ENCODE data around the gene ARHGAP42. TPM values are rescaled to one million over a fixed set of nuclear protein-coding genes. Genes with fewer than 3 reads are reported as not detected.

ARHGAP42 gene
- total and polyA plus RNA-seq, 10 of the 15 experiments (the other 5 are each of a cell fraction or from before 2014, with no cell fraction given) = 1.8 to 6.3 (median 3.2) TPM

DNA sequence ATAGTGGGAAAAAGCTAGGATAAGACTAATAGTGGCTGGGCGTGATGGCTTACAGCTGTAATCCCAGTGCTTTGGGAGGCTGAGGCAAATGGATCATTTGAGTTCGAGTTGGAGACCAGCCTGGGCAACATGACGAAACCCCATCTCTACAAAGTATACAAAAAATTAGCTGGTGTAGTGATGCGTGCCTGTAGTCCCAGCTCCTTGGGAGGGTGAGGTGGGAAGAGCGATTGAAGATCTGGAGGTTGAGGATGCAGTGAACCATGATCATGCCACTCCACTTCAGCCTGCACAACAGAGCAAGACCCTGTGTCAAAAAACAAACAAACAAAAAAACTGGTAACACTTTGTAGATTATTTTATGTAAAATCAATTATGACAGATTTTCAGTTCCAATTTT is 8.8 kb downstream of the ARHGAP42 start:
- H2AFZ ChIP-seq (ENCODE audit: control insufficient read depth, low read depth, low read length) = no peak overlapping the region
- ChIA-PET CTCF (interaction anchor here (1.3 kb wide), 1 partner anchor 14 kb away, joined by 3 read pairs; no protein-coding TSS in a partner anchor), POLR2A (interaction anchor here (0.8 kb wide), 1 partner anchor 14 kb away, joined by 3 read pairs; no protein-coding TSS in a partner anchor), SMC1A (ENCODE audit: uncharacterized antibody, unreplicated experiment) (interaction anchor here (1.2 to 1.3 kb wide), 2 partner anchors 13 to 15 kb away, joined by 3 read pairs; no protein-coding TSS in a partner anchor), RAD21 (ENCODE audit: unreplicated experiment) (interaction anchor here (1.0 kb wide), 1 partner anchor 13 kb away, joined by 3 read pairs; no protein-coding TSS in a partner anchor)
- no peak overlapping the region for H3K27ac ChIP-seq (ENCODE audit: control insufficient read depth, insufficient read depth)
- no peaks in the 10 kb centered on the region for H4K20me1 ChIP-seq (ENCODE audit: control insufficient read depth, insufficient read depth)
- ATAC-seq = no peak
- TF ChIP-seq NRF1 (conservative IDR thresholded peaks at IDR 0.05; ENCODE audit: low read depth, low read length) (no peak), ZNF207 (IDR thresholded peaks at IDR 0.05; ENCODE audit: borderline replicate concordance) (no peak), TCF7 (IDR thresholded peaks at IDR 0.05; ENCODE audit: borderline replicate concordance) (no peak), CREB1 (IDR thresholded peaks at IDR 0.05; ENCODE audit: low read depth) (no peak)
- no peaks in the 10 kb centered on the region for H3K36me3 ChIP-seq (ENCODE audit: control insufficient read depth in 2 of 2, insufficient read depth in 2 of 2, low read length in 1 of 2)
- intact Hi-C loops (cut with micrococcal nuclease; ENCODE audit: unreplicated experiment) (no loop called here), in situ Hi-C loops (cut with MboI) (no loop called here)
- FAIRE-seq = no peak
- no peaks in the 10 kb centered on the region for H3K27me3 ChIP-seq (replicated peaks in 1 of 2; ENCODE audit: control insufficient read depth in 2 of 2, insufficient read depth in 2 of 2, low read length in 1 of 2)
- no peak overlapping the region for H3K4me3 ChIP-seq
- no peak overlapping the region for H3K4me2 ChIP-seq (ENCODE audit: control insufficient read depth, insufficient read depth)
- H3K9ac ChIP-seq (ENCODE audit: control insufficient read depth, insufficient read depth, low read length) = no peak overlapping the region
- BruUV-seq (replicated peaks) = no TSS peak
- H3K9me3 ChIP-seq (replicated peaks; ENCODE audit: control insufficient read depth, insufficient read depth, low read length) = no peaks in the 10 kb centered on the region
- 79% methylated on average over 5 of the region's 5 CpGs for WGBS (ENCODE audit: insufficient coverage, insufficient replicate concordance, low lambda C conversion rate, missing lambda C conversion rate)
- no peaks in the 10 kb centered on the region for H3K79me2 ChIP-seq (ENCODE audit: control insufficient read depth, insufficient read depth, low read length)
- H3K4me1 ChIP-seq (ENCODE audit: control insufficient read depth, insufficient read depth, low read length) = no peaks in the 10 kb centered on the region
- no peak for DNase-seq (ENCODE audit: low read depth, low spot score)

DNA sequence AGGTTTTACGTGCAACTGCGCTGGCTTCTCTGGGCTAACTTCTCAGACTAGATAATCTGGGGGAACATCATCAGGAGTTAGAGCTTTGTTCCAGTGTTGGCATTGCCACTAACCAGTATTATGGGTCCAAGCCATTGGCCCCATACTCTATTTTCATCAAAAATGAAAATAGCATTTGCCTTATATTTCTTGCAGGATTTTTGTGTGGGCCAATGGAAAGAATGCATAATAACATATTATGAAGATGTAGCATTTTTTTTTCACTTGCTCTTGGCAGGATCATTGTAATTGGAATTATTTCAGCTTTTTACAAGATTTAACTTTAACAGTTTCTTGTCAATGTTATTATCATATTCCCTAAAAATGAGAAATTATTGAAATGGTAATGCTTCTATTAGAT is 16.1 kb downstream of the ARHGAP42 start:
- Histone ChIP-seq H3K4me3 (no peak overlapping the region), H3K27ac (ENCODE audit: control insufficient read depth, insufficient read depth) (no peak overlapping the region), H2AFZ (ENCODE audit: control insufficient read depth, low read depth, low read length) (no peak overlapping the region), H3K9ac (ENCODE audit: control insufficient read depth, insufficient read depth, low read length) (no peak overlapping the region), H3K36me3 (ENCODE audit: control insufficient read depth in 2 of 2, insufficient read depth in 2 of 2, low read length in 1 of 2) (no peaks in the 10 kb centered on the region), H3K4me2 (ENCODE audit: control insufficient read depth, insufficient read depth) (no peak overlapping the region), H3K9me3 (replicated peaks; ENCODE audit: control insufficient read depth, insufficient read depth, low read length) (no peaks in the 10 kb centered on the region), H3K79me2 (ENCODE audit: control insufficient read depth, insufficient read depth, low read length) (no peaks in the 10 kb centered on the region), H4K20me1 (ENCODE audit: control insufficient read depth, insufficient read depth) (no peaks in the 10 kb centered on the region), H3K4me1 (ENCODE audit: control insufficient read depth, insufficient read depth, low read length) (peaks cover 15% of the 10 kb centered on the region), H3K27me3 (replicated peaks in 1 of 2; ENCODE audit: control insufficient read depth in 2 of 2, insufficient read depth in 2 of 2, low read length in 1 of 2) (no peaks in the 10 kb centered on the region)
- DNase-seq (ENCODE audit: low read depth, low spot score) = no peak
- in situ Hi-C loops (cut with MboI) (no loop called here), intact Hi-C loops (cut with micrococcal nuclease; ENCODE audit: unreplicated experiment) (no loop called here)
- ChIA-PET POLR2A (interaction anchor here (0.6 kb wide), 1 partner anchor 295 kb away, joined by 3 read pairs; no protein-coding TSS in a partner anchor), RAD21 (ENCODE audit: unreplicated experiment) (no interaction called here), CTCF (interaction anchor here (0.8 kb wide), 1 partner anchor 21 kb away, joined by 3 read pairs; no protein-coding TSS in a partner anchor), SMC1A (ENCODE audit: uncharacterized antibody, unreplicated experiment) (no interaction called here)
- ATAC-seq = no peak
- WGBS (ENCODE audit: insufficient coverage, insufficient replicate concordance, low lambda C conversion rate, missing lambda C conversion rate) = 91% methylated on average over 2 of the region's 2 CpGs
- FAIRE-seq = no peak
- BruUV-seq (replicated peaks) = no TSS peak
- TF ChIP-seq ZNF622 (IDR thresholded peaks at IDR 0.05) (no peak), NR2F1 (conservative IDR thresholded peaks at IDR 0.05) (no peak), RAD51 (IDR thresholded peaks at IDR 0.05) (no peak), REST (IDR thresholded peaks at IDR 0.05; ENCODE audit: low read depth, low read length) (no peak), CREB1 (IDR thresholded peaks at IDR 0.05; ENCODE audit: low read depth) (no peak), PAX5 (IDR thresholded peaks at IDR 0.05; ENCODE audit: borderline replicate concordance, low read depth, low read length) (no peak), EP300 (IDR thresholded peaks at IDR 0.05; ENCODE audit: borderline replicate concordance in 1 of 2, control insufficient read depth in 1 of 2, low read depth in 2 of 2, low read length in 2 of 2) (no peak), RELB (IDR thresholded peaks at IDR 0.05; ENCODE audit: low read depth) (no peak)

Data from GM12878 (cell line).